Stimulated activated naive B cell treated with anti-CD40 and anti-IgM and Interleukin-4, amounts not matched to agents 10 μg/mL and 1 μg/mL and 100 μg/mL, for 72 hours (primary cell): ENCODE measurements around the gene TECRL.

Experiments
- ATAC-seq, 2 donors: fragments of 150-1000 bp; cut with Tn5 transposase; replicated peaks; 2 replicates each; pipeline ENCODE4 v1.10.0; 2021; ENCODE audit warnings: moderate library complexity in 1 of 2
- DNase-seq: peaks from one replicate; pipeline ENCODE4 v3.0.0; 2021
- H3K27ac Mint-ChIP-seq: one replicate; pipeline ENCODE4 v1.8.0; 2022; ENCODE audit warnings: mild to moderate bottlenecking, mixed read lengths
- H3K27me3 Mint-ChIP-seq, 2 donors: one replicate each; pipeline ENCODE4 v1.8.0; 2022; ENCODE audit warnings: mixed read lengths in 2 of 2
- H3K36me3 Mint-ChIP-seq, 2 donors: one replicate each; pipeline ENCODE4 v1.8.0; 2022; ENCODE audit warnings: mixed read lengths in 2 of 2, mild to moderate bottlenecking in 1 of 2
- H3K4me1 Mint-ChIP-seq, 2 donors: one replicate each; pipeline ENCODE4 v1.8.0; 2022; ENCODE audit warnings: mixed read lengths in 2 of 2, mild to moderate bottlenecking in 1 of 2
- H3K4me3 Mint-ChIP-seq, 2 donors: one replicate each; pipeline ENCODE4 v1.8.0; 2022; ENCODE audit warnings: mild to moderate bottlenecking in 2 of 2, mixed read lengths in 2 of 2, moderate library complexity in 1 of 2
- H3K9me3 Mint-ChIP-seq, 2 donors: one replicate each; pipeline ENCODE4 v1.8.0; 2022; ENCODE audit warnings: mixed read lengths in 2 of 2, mild to moderate bottlenecking in 1 of 2

Gene TECRL

GRCh38 chr4:64409300-64409699 is at the start of gene TECRL:
TSS of gene TECRL (minus strand) at chr4:64409450. CDS start at chr4:64409351, 99 bp downstream.
- no peak for DNase-seq
- H3K27ac Mint-ChIP-seq, result no peak within 1 kb of the TSS
- no peaks in the 10 kb centered on the region for H3K27me3 Mint-ChIP-seq
- ATAC-seq, result no peak
- H3K4me3 Mint-ChIP-seq, result no peak within 1 kb of the TSS
- H3K9me3 Mint-ChIP-seq, result peaks cover 0 to 3% of the 10 kb centered on the region in 2 donors
- no peaks in the 10 kb centered on the region for H3K4me1 Mint-ChIP-seq
- H3K36me3 Mint-ChIP-seq, result no peaks in the 10 kb centered on the region

- DNase-seq, result no peak
- Mint-ChIP-seq H3K27ac (no peak overlapping the region), H3K36me3 (no peaks in the 10 kb centered on the region), H3K27me3 (no peaks in the 10 kb centered on the region), H3K4me1 (no peaks in the 10 kb centered on the region), H3K4me3 (no peak overlapping the region), H3K9me3 (peaks cover 11 to 12% of the 10 kb centered on the region in 2 donors)
- no peak for ATAC-seq
Observed at GRCh38 chr4:64432674-64433073, 23.4 kb upstream of the TECRL start.

GRCh38 chr4:64430933-64431332 is 21.7 kb upstream of the TECRL start:
- Mint-ChIP-seq H3K27ac (no peak overlapping the region), H3K9me3 (peaks cover 11 to 12% of the 10 kb centered on the region in 2 donors), H3K27me3 (no peaks in the 10 kb centered on the region), H3K36me3 (no peaks in the 10 kb centered on the region), H3K4me1 (no peaks in the 10 kb centered on the region), H3K4me3 (no peak overlapping the region)
- ATAC-seq (no peak), DNase-seq (no peak)

- Mint-ChIP-seq H3K27ac (no peak overlapping the region), H3K36me3 (no peaks in the 10 kb centered on the region)
Observed at GRCh38 chr4:64417974-64418373, 8.7 kb upstream of the TECRL start.

GRCh38 chr4:64407000-64407399 is 2.2 kb downstream of the TECRL start:
- H3K27ac Mint-ChIP-seq, result no peak overlapping the region
- ATAC-seq (no peak), DNase-seq (no peak)
- H3K36me3 Mint-ChIP-seq, result no peaks in the 10 kb centered on the region
- H3K9me3 Mint-ChIP-seq, result peaks cover 0 to 3% of the 10 kb centered on the region in 2 donors
- no peaks in the 10 kb centered on the region for H3K4me1 Mint-ChIP-seq
- no peaks in the 10 kb centered on the region for H3K27me3 Mint-ChIP-seq
- H3K4me3 Mint-ChIP-seq, result no peak overlapping the region

More at GRCh38 chr4:64417974-64418373, 8.7 kb upstream of the TECRL start:
- DNase-seq, result no peak
- Mint-ChIP-seq H3K9me3 (no peaks in the 10 kb centered on the region), H3K4me3 (no peak overlapping the region), H3K27me3 (no peaks in the 10 kb centered on the region), H3K4me1 (no peaks in the 10 kb centered on the region)
- no peak for ATAC-seq

- DNase-seq, result no peak
- ATAC-seq, result no peak
- no peak overlapping the region for H3K27ac Mint-ChIP-seq
- H3K36me3 Mint-ChIP-seq, result no peaks in the 10 kb centered on the region
- no peaks in the 10 kb centered on the region for H3K4me1 Mint-ChIP-seq
- no peak overlapping the region for H3K4me3 Mint-ChIP-seq
- no peaks in the 10 kb centered on the region for H3K27me3 Mint-ChIP-seq
- peaks cover 0 to 3% of the 10 kb centered on the region in 2 donors for H3K9me3 Mint-ChIP-seq
Observed at GRCh38 chr4:64405761-64406160, 3.5 kb downstream of the TECRL start.

GRCh38 chr4:64402684-64403083 is 6.6 kb downstream of the TECRL start:
- H3K27me3 Mint-ChIP-seq, result no peaks in the 10 kb centered on the region
- H3K36me3 Mint-ChIP-seq, result no peaks in the 10 kb centered on the region
- peaks cover 0 to 3% of the 10 kb centered on the region in 2 donors for H3K9me3 Mint-ChIP-seq
- H3K4me3 Mint-ChIP-seq, result no peak overlapping the region
- DNase-seq (no peak), ATAC-seq (no peak)
- no peak overlapping the region for H3K27ac Mint-ChIP-seq
- H3K4me1 Mint-ChIP-seq, result no peaks in the 10 kb centered on the region

- Mint-ChIP-seq H3K27me3 (no peaks in the 10 kb centered on the region), H3K4me1 (no peaks in the 10 kb centered on the region), H3K36me3 (no peaks in the 10 kb centered on the region), H3K27ac (no peak overlapping the region), H3K9me3 (peaks cover 0 to 4% of the 10 kb centered on the region in 2 donors), H3K4me3 (no peak overlapping the region)
- ATAC-seq (no peak), DNase-seq (no peak)
Observed at GRCh38 chr4:64399313-64400109, 9.7 kb downstream of the TECRL start.

GRCh38 chr4:64394469-64394868 is 14.8 kb downstream of the TECRL start:
- H3K9me3 Mint-ChIP-seq, result peaks cover 0 to 4% of the 10 kb centered on the region in 2 donors
- H3K4me3 Mint-ChIP-seq, result no peak overlapping the region
- H3K27ac Mint-ChIP-seq, result no peak overlapping the region
- no peak for ATAC-seq
- H3K4me1 Mint-ChIP-seq, result no peaks in the 10 kb centered on the region
- no peak for DNase-seq
- no peaks in the 10 kb centered on the region for H3K36me3 Mint-ChIP-seq
- H3K27me3 Mint-ChIP-seq, result no peaks in the 10 kb centered on the region

- Mint-ChIP-seq H3K27ac (no peak overlapping the region), H3K4me3 (no peak overlapping the region), H3K9me3 (no peaks in the 10 kb centered on the region), H3K4me1 (no peaks in the 10 kb centered on the region), H3K36me3 (no peaks in the 10 kb centered on the region), H3K27me3 (no peaks in the 10 kb centered on the region)
- DNase-seq, result no peak
- ATAC-seq, result no peak
Observed at GRCh38 chr4:64388252-64388651, 21.0 kb downstream of the TECRL start.

GRCh38 chr4:64385220-64385619 is 24.0 kb downstream of the TECRL start:
- Mint-ChIP-seq H3K27ac (no peak overlapping the region), H3K36me3 (no peaks in the 10 kb centered on the region), H3K27me3 (no peaks in the 10 kb centered on the region), H3K4me3 (no peak overlapping the region), H3K4me1 (no peaks in the 10 kb centered on the region), H3K9me3 (peaks cover 0 to 3% of the 10 kb centered on the region in 2 donors)
- DNase-seq (no peak), ATAC-seq (no peak)

- Mint-ChIP-seq H3K4me3 (no peak overlapping the region), H3K27me3 (no peaks in the 10 kb centered on the region), H3K36me3 (no peaks in the 10 kb centered on the region), H3K27ac (no peak overlapping the region), H3K4me1 (no peaks in the 10 kb centered on the region), H3K9me3 (peaks cover 0 to 3% of the 10 kb centered on the region in 2 donors)
- peak in 1 of 2 donors; percentile 19 for ATAC-seq
- DNase-seq, result no peak
Observed at GRCh38 chr4:64384237-64385203, 24.7 kb downstream of the TECRL start.

- Mint-ChIP-seq H3K4me1 (no peaks in the 10 kb centered on the region), H3K36me3 (no peaks in the 10 kb centered on the region), H3K9me3 (peaks cover 0 to 9% of the 10 kb centered on the region in 2 donors), H3K4me3 (no peak overlapping the region), H3K27ac (no peak overlapping the region), H3K27me3 (no peaks in the 10 kb centered on the region)
- ATAC-seq (no peak), DNase-seq (no peak)
Observed at GRCh38 chr4:64368741-64369140, 40.5 kb downstream of the TECRL start.

- H3K9me3 Mint-ChIP-seq, result peaks cover 6 to 8% of the 10 kb centered on the region in 2 donors
- H3K4me3 Mint-ChIP-seq, result no peak overlapping the region
- no peak overlapping the region for H3K27ac Mint-ChIP-seq
- no peaks in the 10 kb centered on the region for H3K4me1 Mint-ChIP-seq
- ATAC-seq, result peak in 1 of 2 donors; percentile 14
- DNase-seq, result no peak
- no peaks in the 10 kb centered on the region for H3K27me3 Mint-ChIP-seq
- H3K36me3 Mint-ChIP-seq, result no peaks in the 10 kb centered on the region
Observed at GRCh38 chr4:64361399-64361740, 47.9 kb downstream of the TECRL start.
